Stimulated activated CD4-positive, alpha-beta T cell treated with anti-CD3 and anti-CD28 coated beads, Interleukin-4, amount 100 ng/mL, for 48 hours (primary cell): ENCODE data around the gene RIMKLB.
"Not testable (repeated sequence)": the region's sequence is repeated elsewhere in the genome, so short reads cannot be mapped to it uniquely, and the experiment has no call there.

Experiments
- DNase-seq, 2 donors: peaks; one replicate each; pipeline ENCODE4 v3.0.0-alpha.2; 2020; ENCODE audit warnings: low read depth in 2 of 2

Gene RIMKLB

GRCh38 chr12:8773461-8773860, 75.7 kb downstream of the RIMKLB start:
- DNase-seq, result no peak

- DNase-seq, result no peak
These were observed 81.5 kb downstream of the RIMKLB start for GRCh38 chr12:8779281-8779680.

- no peak for DNase-seq
These were observed 82.1 kb downstream of the RIMKLB start for GRCh38 chr12:8779862-8780261.

GRCh38 chr12:8780389-8780788, 82.6 kb downstream of the RIMKLB start:
- DNase-seq, result no peak

- DNase-seq, result no peak
These were observed 83.8 kb downstream of the RIMKLB start for GRCh38 chr12:8781381-8782127.

- DNase-seq, result no peak
These were observed 86.6 kb downstream of the RIMKLB start for GRCh38 chr12:8784290-8784888.

GRCh38 chr12:8785499-8785898, 87.7 kb downstream of the RIMKLB start:
- DNase-seq, result no peak

- not testable (repeated sequence) for DNase-seq
These were observed 89.4 kb downstream of the RIMKLB start for GRCh38 chr12:8787206-8787605.

GRCh38 chr12:8788706-8789105, 90.9 kb downstream of the RIMKLB start:
- not testable (repeated sequence) for DNase-seq

- DNase-seq, result not testable (repeated sequence)
These were observed 91.7 kb downstream of the RIMKLB start for GRCh38 chr12:8789341-8790013.

GRCh38 chr12:8793226-8793625, 95.4 kb downstream of the RIMKLB start:
- DNase-seq, result not testable (repeated sequence)

GRCh38 chr12:8794611-8795010, 96.8 kb downstream of the RIMKLB start:
- DNase-seq, result not testable (repeated sequence)

- DNase-seq, result no peak
These were observed 99.2 kb downstream of the RIMKLB start for GRCh38 chr12:8796831-8797626.

GRCh38 chr12:8801213-8801612, 103.4 kb downstream of the RIMKLB start:
- not testable (repeated sequence) for DNase-seq

- not testable (repeated sequence) for DNase-seq
These were observed 107.0 kb downstream of the RIMKLB start for GRCh38 chr12:8804833-8805232.

- not testable (repeated sequence) for DNase-seq
These were observed 107.7 kb downstream of the RIMKLB start for GRCh38 chr12:8805487-8805886.

GRCh38 chr12:8807084-8807483, 109.3 kb downstream of the RIMKLB start:
- DNase-seq, result not testable (repeated sequence)

GRCh38 chr12:8810112-8810511, 112.3 kb downstream of the RIMKLB start:
- DNase-seq, result not testable (repeated sequence)

GRCh38 chr12:8813572-8814357, 116.0 kb downstream of the RIMKLB start:
- no peak for DNase-seq

GRCh38 chr12:8816448-8817050, 118.8 kb downstream of the RIMKLB start:
- DNase-seq, result no peak

GRCh38 chr12:8817856-8818255, 120.1 kb downstream of the RIMKLB start:
- no peak for DNase-seq
